IMR-90 (cell line): ENCODE results near the gene FOXR1.

Experiments used
- CEBPB ChIP-seq: IDR thresholded peaks from 2 replicates; pipeline ENCODE4 v1.6.1; 2012; ENCODE audit warnings: low read depth, low read length, improper control_type of control experiment
- MAFK ChIP-seq: IDR thresholded peaks from 2 replicates; pipeline ENCODE4 v1.6.1; 2012; ENCODE audit warnings: low read depth, low read length, improper control_type of control experiment
- POLR2A ChIP-seq: IDR thresholded peaks from 2 replicates; pipeline ENCODE4 v1.6.1; 2012; ENCODE audit warnings: mild to moderate bottlenecking, low read depth, low read length
- TF ChIP-seq, protein P1 (sequence below): conservative IDR thresholded peaks from 2 replicates; pipeline ENCODE4 v1.5.1; 2012; ENCODE audit warnings: mild to moderate bottlenecking, low read depth, low read length, improper control_type of control experiment
- TF ChIP-seq, protein P2 (sequence below): fragments of 150-350 bp; IDR thresholded peaks from 2 replicates; pipeline ENCODE4 v1.6.1; 2017; ENCODE audit warnings: mild to moderate bottlenecking, antibody characterized with exemption, low read length, low read depth

DNA sequence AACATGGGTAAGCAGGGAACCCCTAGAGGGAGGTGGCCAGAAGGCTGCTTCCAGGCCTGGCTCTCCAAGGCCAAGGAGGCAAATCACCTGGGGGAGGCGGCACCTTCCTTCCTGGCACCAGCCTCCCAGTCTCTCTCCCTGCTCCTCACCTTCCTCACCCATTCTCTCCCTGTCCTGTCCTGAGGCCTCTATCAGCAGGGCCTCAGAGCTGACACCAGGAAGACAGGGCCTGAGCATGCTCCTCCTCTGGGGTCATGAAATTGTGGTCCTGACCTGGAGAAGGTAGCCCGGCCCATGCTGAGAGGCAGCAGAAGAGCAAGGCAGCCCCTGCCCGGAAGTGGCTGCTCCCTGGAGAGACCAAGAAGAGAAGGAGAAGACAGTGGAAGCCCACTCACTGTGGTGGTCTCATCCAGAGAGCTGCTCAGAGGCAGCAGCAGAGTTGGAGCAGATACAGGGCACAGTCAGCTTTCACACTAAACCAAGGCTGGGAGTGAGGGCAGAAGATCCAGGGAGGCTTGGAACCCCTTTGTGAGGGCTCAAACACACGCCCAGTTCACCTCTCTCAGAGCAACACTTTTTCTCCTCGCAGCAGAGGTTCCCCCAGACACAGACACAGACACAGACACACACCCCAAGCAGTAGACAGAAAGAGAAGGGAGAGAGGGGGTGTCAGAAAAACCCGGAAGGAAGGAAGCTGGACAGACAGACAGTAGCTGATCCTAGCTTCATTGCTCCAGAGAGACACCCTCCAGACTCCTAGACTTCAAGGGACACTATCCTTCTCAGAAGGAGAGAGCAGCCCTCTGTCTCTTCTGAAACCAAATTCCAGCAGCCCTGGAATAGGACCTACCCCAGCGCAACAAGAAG, 47.6 kb upstream of the FOXR1 start:
- TF ChIP-seq, protein P1, sequence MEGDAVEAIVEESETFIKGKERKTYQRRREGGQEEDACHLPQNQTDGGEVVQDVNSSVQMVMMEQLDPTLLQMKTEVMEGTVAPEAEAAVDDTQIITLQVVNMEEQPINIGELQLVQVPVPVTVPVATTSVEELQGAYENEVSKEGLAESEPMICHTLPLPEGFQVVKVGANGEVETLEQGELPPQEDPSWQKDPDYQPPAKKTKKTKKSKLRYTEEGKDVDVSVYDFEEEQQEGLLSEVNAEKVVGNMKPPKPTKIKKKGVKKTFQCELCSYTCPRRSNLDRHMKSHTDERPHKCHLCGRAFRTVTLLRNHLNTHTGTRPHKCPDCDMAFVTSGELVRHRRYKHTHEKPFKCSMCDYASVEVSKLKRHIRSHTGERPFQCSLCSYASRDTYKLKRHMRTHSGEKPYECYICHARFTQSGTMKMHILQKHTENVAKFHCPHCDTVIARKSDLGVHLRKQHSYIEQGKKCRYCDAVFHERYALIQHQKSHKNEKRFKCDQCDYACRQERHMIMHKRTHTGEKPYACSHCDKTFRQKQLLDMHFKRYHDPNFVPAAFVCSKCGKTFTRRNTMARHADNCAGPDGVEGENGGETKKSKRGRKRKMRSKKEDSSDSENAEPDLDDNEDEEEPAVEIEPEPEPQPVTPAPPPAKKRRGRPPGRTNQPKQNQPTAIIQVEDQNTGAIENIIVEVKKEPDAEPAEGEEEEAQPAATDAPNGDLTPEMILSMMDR = no peak
- no peak for TF ChIP-seq CEBPB
- TF ChIP-seq POLR2A = no peak
- TF ChIP-seq, protein P2, sequence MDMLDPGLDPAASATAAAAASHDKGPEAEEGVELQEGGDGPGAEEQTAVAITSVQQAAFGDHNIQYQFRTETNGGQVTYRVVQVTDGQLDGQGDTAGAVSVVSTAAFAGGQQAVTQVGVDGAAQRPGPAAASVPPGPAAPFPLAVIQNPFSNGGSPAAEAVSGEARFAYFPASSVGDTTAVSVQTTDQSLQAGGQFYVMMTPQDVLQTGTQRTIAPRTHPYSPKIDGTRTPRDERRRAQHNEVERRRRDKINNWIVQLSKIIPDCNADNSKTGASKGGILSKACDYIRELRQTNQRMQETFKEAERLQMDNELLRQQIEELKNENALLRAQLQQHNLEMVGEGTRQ = no peak
- TF ChIP-seq MAFK = no peak
